SK-N-SH (cell line): Measurements from ENCODE around the gene ACBD6. TPM values are rescaled to one million over a fixed set of nuclear protein-coding genes. Genes with fewer than 3 reads are reported as not detected.

ENCODE experiments used
- CTCF ChIA-PET: fragments of 300-600, 350-600 bp; formaldehyde crosslinking; extraction: SDS; loops from one replicate; lab custom pipeline; 2021; lab: Yijun Ruan, JAX
- POLR2A ChIA-PET: fragments of 350-600 bp; sonication (Branson Sonifier 250); formaldehyde crosslinking; extraction: SDS; loops from one replicate; lab custom pipeline; 2020; ENCODE audit warnings: antibody characterized with exemption, inconsistent platforms; lab: Yijun Ruan, JAX
- DNase-seq: peaks from one replicate; pipeline ENCODE4 v3.0.0; 2012
- H2AFZ ChIP-seq: fragments of 200-600 bp; sonication (generic); 2 replicates; pipeline ENCODE4 v1.8.1; 2016; ENCODE audit warnings: antibody characterized with exemption, mild to moderate bottlenecking, low read depth
- H3F3A ChIP-seq: fragments of 200-600 bp; sonication (generic); replicated peaks from 2 replicates; pipeline ENCODE3; 2016; ENCODE audit warnings: antibody characterized with exemption, mild to moderate bottlenecking; ENCODE audit not compliant: insufficient read depth
- H3K27ac ChIP-seq, 2 experiments: fragments of 200-500 bp in 1 of 2; fragments of 200-600 bp in 1 of 2; sonication (Bioruptor generic) in 1 of 2; sonication (generic), shearing (Covaris generic) in 1 of 2; 2 replicates each; pipeline versions ENCODE4 v1.5.1 to v1.6.1; 2014 to 2016; ENCODE audit warnings: low read depth in 2 of 2, inconsistent platforms in 1 of 2, low read length in 1 of 2, mild to moderate bottlenecking in 1 of 2, mixed read lengths in 1 of 2
- H3K27me3 ChIP-seq: fragments of 200-600 bp; sonication (generic), shearing (Covaris generic); 2 replicates; pipeline ENCODE4 v1.6.1; 2016; ENCODE audit warnings: mixed run types; ENCODE audit not compliant: insufficient read depth
- H3K36me3 ChIP-seq, 2 experiments: fragments of 200-500 bp in 1 of 2; fragments of 200-600 bp in 1 of 2; sonication (Bioruptor generic) in 1 of 2; sonication (generic) in 1 of 2; replicated peaks in 1 of 2; 2 replicates each; pipeline versions ENCODE3 to v1.5.1; 2014 to 2016; ENCODE audit warnings: low read length in 1 of 2, mild to moderate bottlenecking in 1 of 2; ENCODE audit not compliant: insufficient read depth in 2 of 2, control insufficient read depth in 1 of 2
- H3K4me1 ChIP-seq, 2 experiments: fragments of 200-500 bp in 1 of 2; fragments of 200-600 bp in 1 of 2; sonication (Bioruptor generic) in 1 of 2; sonication (generic), shearing (Covaris generic) in 1 of 2; 2 replicates each; pipeline versions ENCODE4 v1.5.1 to v1.6.1; 2014 to 2016; ENCODE audit warnings: low read depth in 1 of 2, low read length in 1 of 2, mixed run types in 1 of 2; ENCODE audit not compliant: insufficient read depth in 2 of 2, control insufficient read depth in 1 of 2
- H3K4me2 ChIP-seq: fragments of 200-600 bp; sonication (generic), shearing (Covaris generic); 2 replicates; pipeline ENCODE4 v1.6.1; 2017; ENCODE audit warnings: mixed run types
- H3K4me3 ChIP-seq, 2 experiments: fragments of 200-500 bp in 1 of 2; fragments of 200-600 bp in 1 of 2; sonication (Bioruptor generic) in 1 of 2; sonication (generic), shearing (Covaris generic) in 1 of 2; 2 replicates each; pipeline versions ENCODE4 v1.5.1 to v1.8.1; 2014 to 2016; ENCODE audit warnings: low read depth in 2 of 2, inconsistent platforms in 1 of 2, low read length in 1 of 2, mild to moderate bottlenecking in 1 of 2, mixed read lengths in 1 of 2, moderate library complexity in 1 of 2
- H3K79me2 ChIP-seq: fragments of 200-600 bp; sonication (generic); 2 replicates; pipeline ENCODE4 v1.8.1; 2017; ENCODE audit warnings: mild to moderate bottlenecking; ENCODE audit not compliant: insufficient read depth
- H3K9ac ChIP-seq: fragments of 200-600 bp; sonication (generic); 2 replicates; pipeline ENCODE4 v1.6.1; 2017; ENCODE audit warnings: mixed run types
- H3K9me2 ChIP-seq: fragments of 200-600 bp; sonication (generic); 2 replicates; pipeline ENCODE4 v1.6.1; 2017; ENCODE audit warnings: mixed run types
- H3K9me3 ChIP-seq: fragments of 200-600 bp; sonication (generic); 2 replicates; pipeline ENCODE4 v1.6.1; 2017; ENCODE audit warnings: mixed run types, mild to moderate bottlenecking, moderate library complexity
- H4K20me1 ChIP-seq: fragments of 200-600 bp; sonication (generic); 2 replicates; pipeline ENCODE4 v1.6.1; 2017; ENCODE audit warnings: mild to moderate bottlenecking, mixed run types; ENCODE audit not compliant: insufficient read depth
- CHD2 ChIP-seq: fragments of 150-350 bp; IDR thresholded peaks from 2 replicates; pipeline ENCODE4 v1.6.1; 2018; ENCODE audit warnings: low read length; ENCODE audit not compliant: partially characterized antibody
- CTCF ChIP-seq: fragments of 200-600 bp; sonication (generic); IDR thresholded peaks from 2 replicates; pipeline ENCODE4 v1.6.1; 2017; ENCODE audit warnings: antibody characterized with exemption, mild to moderate bottlenecking, moderate library complexity
- ELF1 ChIP-seq: IDR thresholded peaks from 2 replicates; pipeline ENCODE4 v1.4.0; 2012
- EP300 ChIP-seq, 2 experiments: IDR thresholded peaks; 2 replicates each; pipeline versions ENCODE4 v1.4.0 to v1.6.1; 2012; ENCODE audit warnings: borderline replicate concordance in 1 of 2, low read depth in 1 of 2, low read length in 1 of 2
- EZH2phosphoT487 ChIP-seq: fragments of 200-600 bp; sonication (generic); IDR thresholded peaks from 2 replicates; pipeline ENCODE4 v1.6.1; 2017; ENCODE audit warnings: low read depth, mixed run types, mild to moderate bottlenecking, antibody characterized with exemption, moderate library complexity, borderline replicate concordance
- FOXJ3 ChIP-seq: sonication (generic); formaldehyde crosslinking; IDR thresholded peaks from 2 replicates; pipeline ENCODE4 v1.5.1; 2020; ENCODE audit warnings: mild to moderate bottlenecking, missing genetic modification reagents
- IRF3 ChIP-seq: fragments of 150-350 bp; IDR thresholded peaks from 2 replicates; pipeline ENCODE4 v1.6.1; 2016; ENCODE audit warnings: mild to moderate bottlenecking, low read depth, low read length
- MAX ChIP-seq: IDR thresholded peaks from 2 replicates; pipeline ENCODE4 v1.4.0; 2012; ENCODE audit warnings: low read depth
- MEF2A ChIP-seq: IDR thresholded peaks from 2 replicates; pipeline ENCODE4 v1.4.0; 2012; ENCODE audit warnings: low read depth, borderline replicate concordance
- MXI1 ChIP-seq: IDR thresholded peaks from 2 replicates; pipeline ENCODE4 v1.6.1; 2012; ENCODE audit warnings: mild to moderate bottlenecking, low read depth, low read length, improper control_type of control experiment
- NRF1 ChIP-seq: IDR thresholded peaks from 2 replicates; pipeline ENCODE4 v1.6.1; 2012; ENCODE audit warnings: low read depth, mild to moderate bottlenecking, low read length
- PBX3 ChIP-seq: IDR thresholded peaks from 2 replicates; pipeline ENCODE4; 2012
- RAD21 ChIP-seq: IDR thresholded peaks from 2 replicates; pipeline ENCODE4 v1.6.1; 2012; ENCODE audit warnings: mild to moderate bottlenecking, low read length
- RXRA ChIP-seq: IDR thresholded peaks from 2 replicates; pipeline ENCODE4 v1.4.0; 2012; ENCODE audit warnings: low read depth, mild to moderate bottlenecking, borderline replicate concordance
- TAF1 ChIP-seq: IDR thresholded peaks from 2 replicates; pipeline ENCODE4 v1.6.1; 2012; ENCODE audit warnings: low read depth, mild to moderate bottlenecking, low read length, moderate library complexity, borderline replicate concordance
- TCF12 ChIP-seq: IDR thresholded peaks from 2 replicates; pipeline ENCODE4 v1.4.0; 2012
- USF1 ChIP-seq: IDR thresholded peaks from 2 replicates; pipeline ENCODE4 v1.4.0; 2012; ENCODE audit warnings: low read depth, borderline replicate concordance
- USF2 ChIP-seq: fragments of 150-350 bp; IDR thresholded peaks from 2 replicates; pipeline ENCODE4 v1.6.1; 2017; ENCODE audit warnings: antibody characterized with exemption, low read length, low read depth, borderline replicate concordance
- YY1 ChIP-seq: IDR thresholded peaks from 2 replicates; pipeline ENCODE4 v1.4.0; 2012; ENCODE audit warnings: low read depth, mild to moderate bottlenecking
- ZBTB33 ChIP-seq: IDR thresholded peaks from 2 replicates; pipeline ENCODE4 v1.4.0; 2012; ENCODE audit warnings: low read depth, borderline replicate concordance
- polyA plus RNA-seq, 3 experiments: library from polyadenylated mRNA; depleted of rRNA; stranded (reverse); fragments of >200 nt; gene quantifications; 2 replicates each; pipeline ENCODE4 v1.2.3, GENCODE V29; 2012

Gene ACBD6
- polyA plus RNA-seq, 1 of the 3 experiments (the other 2 are of a cell fraction) = 60.9 TPM

- TF ChIP-seq MAX = no peak
- TF ChIP-seq RAD21 = no peak
- no peak for TF ChIP-seq USF1
Measured at GRCh38 chr1:180370597-180370996, 131.8 kb downstream of the ACBD6 start (continued).

- H2AFZ ChIP-seq = no peak overlapping the region
- H3K9me3 ChIP-seq = no peaks in the 10 kb centered on the region
- no peaks in the 10 kb centered on the region for H3K79me2 ChIP-seq
- no peaks in the 10 kb centered on the region for H3K9me2 ChIP-seq
- TF ChIP-seq ELF1 = no peak
- no peak for TF ChIP-seq TAF1
- no peak for TF ChIP-seq MXI1
- no peak for TF ChIP-seq FOXJ3 (CRISPR knock-in tag)
- no peak for TF ChIP-seq ZBTB33
- no peak for TF ChIP-seq CTCF
- no peak for TF ChIP-seq EP300 (IDR thresholded peaks at IDR 0.05; ENCODE audit: borderline replicate concordance in 1 of 2, low read depth in 1 of 2, low read length in 1 of 2)
- TF ChIP-seq TCF12 = no peak
- TF ChIP-seq NRF1 = no peak
- TF ChIP-seq CHD2 = no peak
- no peak for TF ChIP-seq EZH2phosphoT487
- no peak for TF ChIP-seq RXRA
- TF ChIP-seq IRF3 = no peak
- no peak for TF ChIP-seq RAD21
- no peak for TF ChIP-seq YY1
- TF ChIP-seq PBX3 = no peak
- no peak for TF ChIP-seq USF2
- no peak for TF ChIP-seq MEF2A
- no peak for DNase-seq
- no peaks in the 10 kb centered on the region for H3K27me3 ChIP-seq
- no peak overlapping the region for H3K4me3 ChIP-seq
- peaks cover 0 to 12% of the 10 kb centered on the region in 2 experiments for H3K36me3 ChIP-seq
- peaks cover 3% of the 10 kb centered on the region for H3F3A ChIP-seq
- H3K4me2 ChIP-seq = no peak overlapping the region
- ChIA-PET CTCF (interaction anchor here (1.4 kb wide), 1 partner anchor 113 kb away, joined by 4 read pairs; no protein-coding TSS in a partner anchor), POLR2A (no interaction called here)
- no peaks in the 10 kb centered on the region; the same call in 1 of the 2 replicates for H4K20me1 ChIP-seq
- H3K4me1 ChIP-seq = peaks cover 3 to 4% of the 10 kb centered on the region in 2 experiments; a peak in 3 of 4 replicates
- H3K9ac ChIP-seq = no peak overlapping the region
- no peak overlapping the region for H3K27ac ChIP-seq
Measured at GRCh38 chr1:180370188-180370587, 132.2 kb downstream of the ACBD6 start.
